ENCODE results near the gene RNF220. TPM values are rescaled to one million over a fixed set of nuclear protein-coding genes. Genes with fewer than 3 reads are reported as not detected.

RNF220 gene
- total and polyA plus RNA-seq, 11 donors: 54.2 to 108 (median 62.4) TPM

- intact Hi-C loops (cut with DNase I): loop anchor here in 3 of 10 donors (2.0 to 10.0 kb wide), 3 partner anchors 47 to 601 kb away; no protein-coding TSS in a partner anchor
- no peak overlapping the region for H3K27ac ChIP-seq
- WGBS, 4 donors: 77 to 84% (median 80%) methylated on average over 12 of the region's 12 CpGs
- ATAC-seq (no peak), DNase-seq (no peak)
- no peaks in the 10 kb centered on the region for H3K4me1 ChIP-seq
- H3K36me3 ChIP-seq: no peaks in the 10 kb centered on the region
- H3K27me3 ChIP-seq: peaks cover 0 to 42% (median 0%) of the 10 kb centered on the region in 9 donors
- TF ChIP-seq CTCF (IDR thresholded peaks at IDR 0.05) (no peak), POLR2A (IDR thresholded peaks at IDR 0.05) (no peak)
- no peaks in the 10 kb centered on the region for H3K9me3 ChIP-seq
- H3K4me3 ChIP-seq: no peak overlapping the region
These were observed 201.0 kb downstream of the RNF220 start for GRCh38 chr1:44605914-44606615.

GRCh38 chr1:44606701-44607281 lies 201.7 kb downstream of the RNF220 start:
- WGBS, 4 donors: 83 to 87% (median 85%) methylated on average over 8 of the region's 8 CpGs
- peaks cover 0 to 34% (median 0%) of the 10 kb centered on the region in 9 donors for H3K27me3 ChIP-seq
- intact Hi-C loops (cut with DNase I): loop anchor here in 3 of 10 donors (2.0 to 10.0 kb wide), 3 partner anchors 46 to 602 kb away; no protein-coding TSS in a partner anchor

GRCh38 chr1:44608141-44608540 lies 203.1 kb downstream of the RNF220 start:
- WGBS, 4 donors: 77 to 84% (median 81%) methylated on average over 6 of the region's 6 CpGs

More at GRCh38 chr1:44606701-44607281, 201.7 kb downstream of the RNF220 start:
- TF ChIP-seq CTCF (IDR thresholded peaks at IDR 0.05) (no peak), POLR2A (IDR thresholded peaks at IDR 0.05) (no peak)
- ATAC-seq (no peak), DNase-seq (no peak)
- no peaks in the 10 kb centered on the region for H3K4me1 ChIP-seq
- no peak overlapping the region for H3K27ac ChIP-seq
- H3K4me3 ChIP-seq: no peak overlapping the region
- no peaks in the 10 kb centered on the region for H3K9me3 ChIP-seq
- H3K36me3 ChIP-seq: no peaks in the 10 kb centered on the region

More at GRCh38 chr1:44608141-44608540, 203.1 kb downstream of the RNF220 start:
- intact Hi-C loops (cut with DNase I): loop anchor here in 5 of 10 donors (2.0 to 10.0 kb wide), 3 partner anchors 45 to 603 kb away; no protein-coding TSS in a partner anchor
- no peak for DNase-seq
- no peak overlapping the region for H3K27ac ChIP-seq
- TF ChIP-seq CTCF (IDR thresholded peaks at IDR 0.05) (no peak), POLR2A (IDR thresholded peaks at IDR 0.05) (no peak)
- no peak for ATAC-seq
- H3K4me1 ChIP-seq: no peaks in the 10 kb centered on the region
- H3K4me3 ChIP-seq: no peak overlapping the region
- no peaks in the 10 kb centered on the region for H3K9me3 ChIP-seq
- no peaks in the 10 kb centered on the region for H3K36me3 ChIP-seq
- H3K27me3 ChIP-seq: peaks cover 0 to 31% (median 0%) of the 10 kb centered on the region in 9 donors

Measured in heart left ventricle (tissue), 16 donors.